ENCODE results near the gene ZNF148.

The ZNF148 gene

GRCh38 chr3:125229707-125230106 lies 145.4 kb downstream of the ZNF148 start:
- DNase-seq (ENCODE audit: low spot score): no peak

DNA sequence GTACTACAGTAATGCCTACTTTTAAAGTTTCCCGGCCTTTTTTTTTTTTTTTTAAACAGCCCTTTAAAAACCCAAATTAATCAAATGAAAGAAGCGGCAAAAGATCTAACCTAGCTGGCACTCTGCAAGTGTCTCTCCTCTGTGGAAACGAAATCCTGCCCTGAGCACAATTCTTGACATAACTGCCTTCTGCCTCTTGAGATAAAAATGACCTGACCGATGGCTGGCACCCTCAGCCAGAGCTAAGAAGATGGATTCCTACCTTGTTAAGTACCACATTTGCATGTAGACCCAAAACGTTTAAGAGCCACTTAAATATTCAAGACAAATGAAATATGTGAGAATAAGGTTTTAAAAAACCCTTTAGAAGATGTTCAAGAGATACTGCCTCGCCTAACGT lies 146.0 kb downstream of the ZNF148 start:
- DNase-seq (ENCODE audit: low spot score): no peak

DNA sequence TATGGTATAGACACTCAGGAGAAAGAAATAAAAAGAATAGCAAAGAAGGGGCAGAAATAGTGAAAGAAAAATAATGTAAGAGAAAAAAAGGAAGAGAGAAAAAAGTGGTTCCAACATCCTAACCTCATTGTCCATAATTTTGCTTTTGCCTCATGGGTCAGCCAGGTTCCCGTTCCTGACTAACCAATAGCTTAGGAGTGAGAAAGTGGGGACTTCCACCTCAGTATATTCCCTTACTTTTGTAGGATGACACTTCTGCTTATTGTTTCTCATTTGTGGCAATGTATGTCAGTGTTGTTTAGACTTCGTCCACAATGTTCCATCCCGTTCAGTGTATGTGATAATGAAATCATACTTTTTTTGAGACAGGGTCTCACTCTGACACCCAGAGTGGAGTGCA lies 153.3 kb downstream of the ZNF148 start:
- no peak for DNase-seq (ENCODE audit: low spot score)

GRCh38 chr3:125220727-125221429 lies 154.2 kb downstream of the ZNF148 start:
- DNase-seq (ENCODE audit: low spot score): no peak

- no peak for DNase-seq (ENCODE audit: low spot score)
Measured at GRCh38 chr3:125220183-125220582, 154.9 kb downstream of the ZNF148 start.

- DNase-seq (ENCODE audit: low spot score): no peak
Measured at GRCh38 chr3:125219261-125219701, 155.8 kb downstream of the ZNF148 start.

- DNase-seq (ENCODE audit: low spot score): no peak
Measured at GRCh38 chr3:125214738-125215137, 160.4 kb downstream of the ZNF148 start.

- DNase-seq (ENCODE audit: low spot score): no peak
Measured at GRCh38 chr3:125213946-125214542, 161.1 kb downstream of the ZNF148 start.

GRCh38 chr3:125213364-125213755 lies 161.8 kb downstream of the ZNF148 start:
- DNase-seq (ENCODE audit: low spot score): no peak

- no peak for DNase-seq (ENCODE audit: low spot score)
Measured at GRCh38 chr3:125212509-125213363, 162.4 kb downstream of the ZNF148 start, which contains the start of gene SLC12A8. Gene SLC12A8, minus strand, starts transcription at chr3:125212748. Its CDS starts 1,399 bp downstream, at chr3:125211349.

- DNase-seq (ENCODE audit: low spot score): peak; percentile 50
Measured at GRCh38 chr3:125212091-125212508, 163.0 kb downstream of the ZNF148 start.

DNA sequence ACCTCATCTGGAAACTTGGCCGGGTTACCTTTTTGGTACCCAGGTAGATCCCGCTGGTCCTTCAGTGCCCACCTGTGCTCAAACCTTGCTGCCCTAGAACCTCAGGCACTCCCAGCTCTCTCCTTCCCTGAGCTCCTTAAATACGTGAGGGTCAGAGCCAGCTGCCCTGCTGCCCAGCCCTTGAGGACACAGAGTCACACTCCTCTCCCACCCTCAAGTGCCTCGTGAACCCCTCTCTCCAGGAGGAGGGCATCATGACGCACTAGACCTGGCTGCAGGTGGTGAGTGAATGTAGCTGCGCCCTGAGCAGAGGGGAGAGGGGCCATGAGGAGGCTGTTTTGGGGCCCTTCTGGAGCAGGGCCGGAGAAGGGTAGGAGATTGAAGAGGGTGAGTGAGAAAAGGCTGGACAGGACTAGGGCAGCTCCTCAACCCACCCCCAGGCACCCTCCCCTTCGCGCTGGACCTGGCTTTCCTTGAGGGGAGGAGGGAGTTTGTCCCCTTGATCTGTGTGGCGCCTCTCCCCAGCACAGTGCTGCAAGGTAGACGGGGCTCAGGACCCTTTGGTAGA lies 163.5 kb downstream of the ZNF148 start:
- no peak for DNase-seq (ENCODE audit: low spot score)

DNA sequence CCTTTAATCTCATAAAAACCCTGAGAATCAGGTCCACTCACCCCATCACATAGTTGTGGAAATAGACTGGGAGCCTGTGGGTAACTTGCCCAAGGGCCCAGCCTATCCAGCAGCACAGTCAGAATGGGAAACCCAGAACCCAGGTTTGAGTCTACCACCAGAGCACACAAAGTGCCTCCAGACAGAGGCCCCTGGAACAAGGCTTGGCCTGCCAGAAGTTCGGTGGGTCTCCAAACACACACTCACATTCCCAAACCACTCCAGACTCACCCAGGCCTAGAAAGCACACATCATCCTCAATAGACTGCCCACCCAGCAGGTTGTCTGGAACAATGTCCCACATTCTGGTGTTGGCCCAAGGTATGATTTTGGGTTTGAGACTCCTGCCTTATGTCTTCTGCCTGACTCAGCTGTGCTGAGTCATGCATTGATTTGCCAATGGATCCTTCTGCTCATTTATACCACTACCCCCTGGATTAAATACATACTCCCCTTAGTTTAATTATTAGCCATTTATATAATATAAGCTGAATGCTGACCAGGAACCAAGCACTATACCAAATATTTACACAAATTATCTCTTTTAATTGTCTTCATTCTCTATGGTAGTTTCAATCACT lies 167.1 kb downstream of the ZNF148 start:
- no peak for DNase-seq (ENCODE audit: low spot score)

- no peak for DNase-seq (ENCODE audit: low spot score)
Measured at GRCh38 chr3:125207507-125207906, 167.6 kb downstream of the ZNF148 start.

DNA sequence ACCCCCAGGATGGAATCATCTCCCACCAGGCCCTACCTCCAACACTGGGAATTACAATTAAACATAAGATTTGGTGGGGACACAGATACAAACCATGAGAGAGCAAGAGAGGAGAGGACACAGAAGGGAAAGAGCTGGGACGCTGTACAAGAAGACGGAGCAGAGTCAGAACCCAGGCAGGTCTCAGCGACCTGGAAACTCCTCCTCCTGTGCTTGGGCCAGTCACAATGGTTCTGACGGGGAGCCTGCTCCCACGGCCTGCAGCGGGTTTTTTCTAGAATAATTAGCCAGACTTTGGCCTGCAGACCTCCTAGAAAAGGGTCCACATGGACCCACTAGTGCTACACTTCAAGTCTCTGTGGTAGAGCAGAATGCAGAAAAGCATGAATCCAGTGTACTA lies 168.2 kb downstream of the ZNF148 start:
- DNase-seq (ENCODE audit: low spot score): no peak

GRCh38 chr3:125203731-125204130 lies 171.4 kb downstream of the ZNF148 start:
- DNase-seq (ENCODE audit: low spot score): no peak

DNA sequence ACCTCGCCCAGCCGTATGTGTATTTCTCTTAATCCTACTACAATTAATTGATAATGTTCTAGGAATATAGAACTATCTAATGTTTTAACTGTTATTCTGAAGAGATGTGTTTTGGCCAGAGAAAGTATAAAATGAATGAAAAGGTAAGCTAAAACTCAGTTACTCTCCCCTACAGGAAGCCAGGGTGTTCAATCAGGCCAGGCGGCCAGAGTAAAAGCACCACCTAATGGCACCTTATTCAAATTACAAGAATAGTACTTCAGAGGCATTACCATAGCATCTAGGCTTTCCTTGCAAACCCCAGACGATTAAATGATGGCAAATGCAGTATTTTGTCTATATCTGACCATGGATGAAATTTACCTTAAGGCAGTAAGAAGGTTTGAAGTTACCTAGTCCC lies 172.9 kb downstream of the ZNF148 start:
- no peak for DNase-seq (ENCODE audit: low spot score)

- DNase-seq (ENCODE audit: low spot score): no peak
Measured at GRCh38 chr3:125200731-125201139, 174.4 kb downstream of the ZNF148 start.

GRCh38 chr3:125194849-125195601 lies 180.1 kb downstream of the ZNF148 start:
- DNase-seq (ENCODE audit: low spot score): no peak

DNA sequence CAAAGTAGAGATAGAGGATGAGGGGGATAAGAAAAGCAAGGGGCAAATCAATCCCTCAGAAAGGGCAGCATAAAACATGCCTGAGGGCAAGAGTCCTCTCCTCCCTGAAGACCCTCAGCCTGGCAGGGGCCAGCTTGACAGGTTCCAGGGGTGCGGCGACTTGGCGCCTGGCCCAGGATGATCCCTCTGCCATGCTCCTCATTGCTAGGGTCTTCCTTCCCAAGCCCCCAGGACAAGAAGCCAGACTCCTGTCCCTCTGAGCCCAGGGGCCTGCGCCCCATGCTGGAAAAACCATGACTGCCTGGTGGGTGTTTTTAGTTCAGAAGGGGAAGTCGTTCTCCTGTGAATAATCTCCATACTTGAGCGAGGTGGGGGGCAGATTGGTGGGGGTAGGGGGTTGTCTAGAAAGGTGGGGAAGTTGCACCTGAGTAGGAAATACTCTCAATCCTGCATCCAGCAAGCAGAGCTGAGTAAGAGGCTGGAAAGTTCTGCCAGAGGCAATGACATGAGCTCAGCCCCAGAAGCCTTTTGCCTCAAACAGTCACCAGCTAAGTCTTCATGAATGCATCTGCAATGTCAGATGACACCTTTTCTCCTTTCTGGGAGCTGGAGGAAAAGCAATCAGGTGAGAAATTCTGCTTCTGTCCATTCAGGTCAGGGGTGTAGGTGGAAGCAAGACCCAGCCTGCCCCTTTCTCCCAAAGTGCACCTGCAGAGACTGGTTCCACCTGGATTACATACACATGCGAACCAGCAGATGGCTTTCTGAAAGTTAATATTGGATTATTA lies 180.9 kb downstream of the ZNF148 start:
- DNase-seq (ENCODE audit: low spot score): no peak
